Ascending aorta (tissue), 2 donors: ENCODE results near the gene THRA. TPM values are rescaled to one million over a fixed set of nuclear protein-coding genes. Genes with fewer than 3 reads are reported as not detected.
A peak's percentile ranks its signal among the peaks of the same experiment; 100 is the strongest.
"Not testable (repeated sequence)": the region's sequence is repeated elsewhere in the genome, so short reads cannot be mapped to it uniquely, and the experiment has no call there.

Experiments
- DNase-seq, 2 donors: peaks; one replicate each; pipeline ENCODE4 v3.0.0-alpha.2; 2019; ENCODE audit warnings: low spot score in 2 of 2
- H3K27ac ChIP-seq, 2 donors: fragments of 200-600 bp; sonication (generic); one replicate each; pipeline ENCODE4 v1.5.1; 2016 to 2017; ENCODE audit warnings: mild to moderate bottlenecking in 1 of 2
- H3K27me3 ChIP-seq: fragments of 200-600 bp; sonication (generic); one replicate; pipeline ENCODE4 v1.5.1; 2017
- H3K36me3 ChIP-seq, 2 donors: fragments of 200-600 bp; sonication (generic); one replicate each; pipeline ENCODE4 v1.5.1; 2016
- H3K4me1 ChIP-seq, 2 donors: fragments of 200-600 bp; sonication (generic); one replicate each; pipeline ENCODE4 v1.5.1; 2016 to 2017; ENCODE audit warnings: mild to moderate bottlenecking in 1 of 2
- H3K4me3 ChIP-seq, 2 donors: fragments of 200-600 bp; sonication (generic); one replicate each; pipeline ENCODE4 v1.5.1; 2016 to 2017; ENCODE audit warnings: mild to moderate bottlenecking in 1 of 2
- H3K9me3 ChIP-seq, 2 donors: fragments of 200-600 bp; sonication (generic); one replicate each; pipeline ENCODE4 v1.5.1; 2016
- intact Hi-C: fragments of 100-400 bp; cut with DNase I; formaldehyde crosslinking; loops from one replicate; pipeline ENCODE4 v1.15.1; 2023
- total RNA-seq: library from RNA; depleted of rRNA; stranded (reverse); fragments of >200 nt; gene quantifications from one replicate; pipeline ENCODE4 v1.1.0, GENCODE V29; 2016
- TF ChIP-seq, protein P1 (sequence below), 3 experiments: fragments of 200-600 bp in 2 of 3; fragments of 450-650 bp in 1 of 3; sonication (generic) in 2 of 3; IDR thresholded peaks; one replicate each; pipeline ENCODE4 v1.5.1; 2016 to 2019; ENCODE audit warnings: antibody characterized with exemption in 3 of 3, mild to moderate bottlenecking in 1 of 3, moderate library complexity in 1 of 3

The THRA gene
- total RNA-seq, 1 donor from 2014 or later, result 35.4 TPM

DNA sequence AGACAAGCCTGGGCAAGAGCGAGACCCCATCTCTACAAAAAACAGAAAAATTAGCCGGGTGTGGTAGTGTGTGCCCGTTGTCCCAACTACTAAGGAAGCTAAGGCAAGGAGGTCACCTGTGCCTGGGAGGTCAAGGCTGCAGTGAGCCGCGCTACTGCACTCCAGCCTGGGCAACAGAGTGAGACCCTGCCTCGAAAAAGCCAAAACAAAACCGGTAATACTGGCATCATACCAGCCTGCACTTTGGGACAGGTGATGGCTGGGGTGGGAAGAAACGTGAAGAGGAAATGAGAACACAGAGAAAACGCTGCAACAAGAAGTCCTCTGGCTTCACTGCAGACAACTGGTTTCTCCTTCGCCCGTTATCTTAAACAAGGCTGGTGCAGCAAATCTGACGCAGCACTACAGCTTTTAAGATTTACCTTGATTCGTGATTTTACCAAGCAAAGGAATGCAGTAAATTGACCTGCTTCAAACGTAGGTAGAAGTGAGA is 76.8 kb downstream of the THRA start:
- Histone ChIP-seq H3K27me3 (no peaks in the 10 kb centered on the region), H3K9me3 (no peaks in the 10 kb centered on the region), H3K27ac (peak overlapping the region; percentile 91 to 99), H3K4me1 (peaks cover 14 to 15% of the 10 kb centered on the region in 2 donors), H3K36me3 (peaks cover 13 to 31% of the 10 kb centered on the region in 2 donors), H3K4me3 (peak overlapping the region; percentile 82 to 97)
- TF ChIP-seq, protein P1, sequence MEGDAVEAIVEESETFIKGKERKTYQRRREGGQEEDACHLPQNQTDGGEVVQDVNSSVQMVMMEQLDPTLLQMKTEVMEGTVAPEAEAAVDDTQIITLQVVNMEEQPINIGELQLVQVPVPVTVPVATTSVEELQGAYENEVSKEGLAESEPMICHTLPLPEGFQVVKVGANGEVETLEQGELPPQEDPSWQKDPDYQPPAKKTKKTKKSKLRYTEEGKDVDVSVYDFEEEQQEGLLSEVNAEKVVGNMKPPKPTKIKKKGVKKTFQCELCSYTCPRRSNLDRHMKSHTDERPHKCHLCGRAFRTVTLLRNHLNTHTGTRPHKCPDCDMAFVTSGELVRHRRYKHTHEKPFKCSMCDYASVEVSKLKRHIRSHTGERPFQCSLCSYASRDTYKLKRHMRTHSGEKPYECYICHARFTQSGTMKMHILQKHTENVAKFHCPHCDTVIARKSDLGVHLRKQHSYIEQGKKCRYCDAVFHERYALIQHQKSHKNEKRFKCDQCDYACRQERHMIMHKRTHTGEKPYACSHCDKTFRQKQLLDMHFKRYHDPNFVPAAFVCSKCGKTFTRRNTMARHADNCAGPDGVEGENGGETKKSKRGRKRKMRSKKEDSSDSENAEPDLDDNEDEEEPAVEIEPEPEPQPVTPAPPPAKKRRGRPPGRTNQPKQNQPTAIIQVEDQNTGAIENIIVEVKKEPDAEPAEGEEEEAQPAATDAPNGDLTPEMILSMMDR (IDR thresholded peaks at IDR 0.05), result no peak
- intact Hi-C loops, result loop anchor here (1.0 to 10.0 kb wide), 4 partner anchors 16 to 1885 kb away; partner anchors contain the start of gene NKIRAS2
- no peak for DNase-seq

DNA sequence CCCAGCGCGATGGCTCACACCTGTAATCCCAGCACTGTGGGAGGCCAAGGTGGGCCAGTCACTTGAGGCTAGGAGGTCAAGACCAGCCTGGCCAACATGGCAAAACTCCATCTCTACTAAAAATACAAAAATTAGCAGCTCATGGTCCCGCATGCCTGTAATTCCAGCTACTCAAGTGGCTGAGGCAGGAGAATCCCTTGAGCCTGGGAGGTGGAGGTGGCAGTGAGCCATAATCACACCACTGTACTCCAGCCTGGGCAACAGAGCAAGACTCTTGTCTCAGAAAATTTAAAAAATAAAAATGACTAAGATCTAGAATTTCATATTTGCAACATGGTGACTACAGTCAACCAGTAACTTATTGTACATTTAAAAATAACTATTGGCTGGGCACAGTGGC is 80.4 kb downstream of the THRA start:
- H3K27ac ChIP-seq, H3K4me3 ChIP-seq, H3K9me3 ChIP-seq, DNase-seq, H3K27me3 ChIP-seq: not testable (repeated sequence)
- Histone ChIP-seq H3K36me3 (peaks cover 5 to 37% of the 10 kb centered on the region in 2 donors), H3K4me1 (peaks cover 15 to 19% of the 10 kb centered on the region in 2 donors)
- intact Hi-C loops, result loop anchor here (10.0 kb wide), 1 partner anchor 1882 kb away; the partner anchor contains the start of gene NKIRAS2

Other genes with a start within 250 kb of the THRA start
- gene IKZF3, start 198.7 kb upstream of the THRA start, total RNA-seq, result 1.5 TPM
- gene ZPBP2, start 194.8 kb upstream of the THRA start, total RNA-seq, result not detected
- gene GSDMB, start 144.3 kb upstream of the THRA start, total RNA-seq, result 6.9 TPM
- gene ORMDL3, start 135.4 kb upstream of the THRA start, total RNA-seq, result 32.2 TPM
- gene LRRC3C, start 135.2 kb upstream of the THRA start, total RNA-seq, result not detected
- gene GSDMA, start 100.0 kb upstream of the THRA start, total RNA-seq, result not detected
- 93.1 TPM for gene PSMD3, start 82.2 kb upstream of the THRA start, total RNA-seq
- 0.43 TPM for gene CSF3, start 47.5 kb upstream of the THRA start, total RNA-seq
- 176 TPM for gene MED24, start 8.6 kb upstream of the THRA start, total RNA-seq
- gene NR1D1, start 37.6 kb downstream of the THRA start, total RNA-seq, result 0.43 TPM
- gene MSL1, start 59.0 kb downstream of the THRA start, total RNA-seq, result 82.5 TPM
- gene CASC3, start 77.6 kb downstream of the THRA start, total RNA-seq, result 48.9 TPM
- gene RAPGEFL1, start 114.5 kb downstream of the THRA start, total RNA-seq, result 8.7 TPM
- 11.2 TPM for gene WIPF2, start 156.3 kb downstream of the THRA start, total RNA-seq
- gene CDC6, start 224.9 kb downstream of the THRA start, total RNA-seq, result 1.2 TPM
- gene RARA, start 246.2 kb downstream of the THRA start, total RNA-seq, result 77.3 TPM